Stomach (tissue), 9 donors: ENCODE data around the gene CFAP70. TPM values are rescaled to one million over a fixed set of nuclear protein-coding genes. Genes with fewer than 3 reads are reported as not detected.

Source experiments
- DNase-seq, 2 donors: peaks; one replicate each; pipeline versions ENCODE4 v3.0.0 to v3.0.0-alpha.2; 2013 to 2019
- H3K27ac ChIP-seq, 5 donors: fragments of 200-600 bp in 4 of 5; sonication (generic) in 4 of 5; one replicate each; pipeline ENCODE4 v1.5.1; 2013 to 2019; ENCODE audit warnings: mild to moderate bottlenecking in 1 of 5, moderate library complexity in 1 of 5
- H3K27me3 ChIP-seq, 3 donors: fragments of 200-600 bp; sonication (generic); one replicate each; pipeline ENCODE4 v1.5.1; 2017 to 2019; ENCODE audit warnings: mixed run types in 1 of 3
- H3K36me3 ChIP-seq, 4 donors: fragments of 200-600 bp; sonication (generic); 1 replicate in 3 of 4; 2 replicates in 1 of 4; pipeline ENCODE4 v1.5.1; 2016 to 2019
- H3K4me1 ChIP-seq, 4 donors: fragments of 200-600 bp; sonication (generic); one replicate each; pipeline ENCODE4 v1.5.1; 2016 to 2019
- H3K4me3 ChIP-seq, 4 donors: fragments of 200-600 bp; sonication (generic) in 3 of 4; one replicate each; pipeline ENCODE4 v1.5.1; 2016 to 2019; ENCODE audit warnings: mild to moderate bottlenecking in 1 of 4
- H3K9me3 ChIP-seq, 4 donors: fragments of 200-600 bp; sonication (generic); one replicate each; pipeline ENCODE4 v1.5.1; 2016 to 2019
- EP300 ChIP-seq: sonication (generic); formaldehyde crosslinking; IDR thresholded peaks from one replicate; pipeline ENCODE4 v1.6.1; 2017; ENCODE audit warnings: antibody characterized with exemption
- POLR2A ChIP-seq, 4 donors: fragments of 450-650 bp; IDR thresholded peaks; one replicate each; pipeline ENCODE4 v1.6.1; 2016; ENCODE audit warnings: antibody characterized with exemption in 4 of 4, control low read depth in 2 of 4, mild to moderate bottlenecking in 1 of 4, moderate library complexity in 1 of 4
- POLR2AphosphoS5 ChIP-seq, 3 donors: sonication (generic); formaldehyde crosslinking; IDR thresholded peaks; one replicate each; pipeline ENCODE4 v1.6.1; 2016; ENCODE audit warnings: antibody characterized with exemption in 3 of 3
- WGBS, 5 donors: extraction: QIAGEN DNeasy Blood & Tissue Kit in 3 of 5; methylation state at CpG; one replicate each; pipeline versions ENCODE4 v1.1.5 to v1.1.7; 2013 to 2018; 5-methylcytosine and 5-hydroxymethylcytosine counted together
- intact Hi-C: fragments of 100-400 bp; cut with DNase I; formaldehyde crosslinking; loops from one replicate; pipeline ENCODE4 v1.15.1; 2023; ENCODE audit warnings: low total_unique reads
- polyA plus RNA-seq, 3 donors: library from polyadenylated mRNA; stranded (reverse); fragments of 200-250 nt; gene quantifications; one replicate each; pipeline ENCODE4 v1.2.3, GENCODE V29; 2013
- total RNA-seq, 5 donors: library from RNA; depleted of rRNA; stranded (reverse); fragments of >200 nt; gene quantifications; one replicate each; pipeline versions ENCODE4 v1.1.0 to v1.2.3, GENCODE V29; 2014 to 2016
- TF ChIP-seq, protein P1 (sequence below), 7 experiments: fragments of 450-650 bp in 4 of 7; fragments of 200-600 bp in 3 of 7; sonication (generic) in 3 of 7; IDR thresholded peaks; one replicate each; pipeline ENCODE4 v1.5.1; 2016 to 2019; ENCODE audit warnings: antibody characterized with exemption in 7 of 7, control low read depth in 2 of 7, mild to moderate bottlenecking in 1 of 7
- donor health status: healthy with polysubstance abuse.
- donor health status: Bipolar disorder and iron deficiency.
- donor health status: healthy.

The CFAP70 gene
- total and polyA plus RNA-seq, 8 donors: 0.29 to 9.0 (median 2.0) TPM

DNA sequence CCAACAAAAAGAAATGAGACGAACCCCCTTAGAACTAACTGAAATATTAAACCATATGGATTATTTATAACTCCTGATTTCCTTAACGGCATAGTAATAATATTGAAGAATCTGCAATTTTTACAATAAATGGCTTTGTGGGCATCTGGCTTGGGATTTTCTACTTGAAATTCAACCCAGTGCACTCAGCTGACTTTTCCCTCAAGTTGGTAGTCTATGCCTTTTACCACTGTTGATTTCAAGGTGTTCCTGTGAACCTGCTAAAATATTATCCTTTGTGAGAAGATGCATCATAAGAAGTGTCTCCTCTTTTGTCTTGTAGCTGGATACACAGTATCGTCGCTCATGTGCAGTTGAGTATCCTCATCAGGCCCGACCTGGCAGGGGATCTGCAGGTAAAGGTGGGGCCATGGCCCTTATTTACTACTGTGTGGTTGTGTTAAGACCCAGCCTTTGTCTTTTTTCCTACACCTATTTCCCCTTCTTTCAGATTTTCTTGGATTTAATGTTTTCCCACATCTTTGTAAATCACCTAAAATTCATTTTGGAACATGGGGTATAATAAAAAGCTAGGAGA lies 119.6 kb downstream of the CFAP70 start:
- intact Hi-C loops: no loop called here
- Histone ChIP-seq H3K36me3 (peaks cover 26 to 100% (median 94%) of the 10 kb centered on the region in 4 donors), H3K4me1 (peaks cover 0 to 8% (median 0%) of the 10 kb centered on the region in 4 donors), H3K4me3 (no peak overlapping the region), H3K27me3 (no peaks in the 10 kb centered on the region), H3K9me3 (no peaks in the 10 kb centered on the region), H3K27ac (no peak overlapping the region)
- TF ChIP-seq POLR2AphosphoS5 (IDR thresholded peaks at IDR 0.05) (no peak), POLR2A (IDR thresholded peaks at IDR 0.05) (no peak), EP300 (no peak)
- TF ChIP-seq, protein P1, sequence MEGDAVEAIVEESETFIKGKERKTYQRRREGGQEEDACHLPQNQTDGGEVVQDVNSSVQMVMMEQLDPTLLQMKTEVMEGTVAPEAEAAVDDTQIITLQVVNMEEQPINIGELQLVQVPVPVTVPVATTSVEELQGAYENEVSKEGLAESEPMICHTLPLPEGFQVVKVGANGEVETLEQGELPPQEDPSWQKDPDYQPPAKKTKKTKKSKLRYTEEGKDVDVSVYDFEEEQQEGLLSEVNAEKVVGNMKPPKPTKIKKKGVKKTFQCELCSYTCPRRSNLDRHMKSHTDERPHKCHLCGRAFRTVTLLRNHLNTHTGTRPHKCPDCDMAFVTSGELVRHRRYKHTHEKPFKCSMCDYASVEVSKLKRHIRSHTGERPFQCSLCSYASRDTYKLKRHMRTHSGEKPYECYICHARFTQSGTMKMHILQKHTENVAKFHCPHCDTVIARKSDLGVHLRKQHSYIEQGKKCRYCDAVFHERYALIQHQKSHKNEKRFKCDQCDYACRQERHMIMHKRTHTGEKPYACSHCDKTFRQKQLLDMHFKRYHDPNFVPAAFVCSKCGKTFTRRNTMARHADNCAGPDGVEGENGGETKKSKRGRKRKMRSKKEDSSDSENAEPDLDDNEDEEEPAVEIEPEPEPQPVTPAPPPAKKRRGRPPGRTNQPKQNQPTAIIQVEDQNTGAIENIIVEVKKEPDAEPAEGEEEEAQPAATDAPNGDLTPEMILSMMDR (IDR thresholded peaks at IDR 0.05): no peak
- DNase-seq: no peak
- 92 to 96% (median 94%) methylated on average over 5 of the region's 5 CpGs for WGBS, 5 donors

DNA sequence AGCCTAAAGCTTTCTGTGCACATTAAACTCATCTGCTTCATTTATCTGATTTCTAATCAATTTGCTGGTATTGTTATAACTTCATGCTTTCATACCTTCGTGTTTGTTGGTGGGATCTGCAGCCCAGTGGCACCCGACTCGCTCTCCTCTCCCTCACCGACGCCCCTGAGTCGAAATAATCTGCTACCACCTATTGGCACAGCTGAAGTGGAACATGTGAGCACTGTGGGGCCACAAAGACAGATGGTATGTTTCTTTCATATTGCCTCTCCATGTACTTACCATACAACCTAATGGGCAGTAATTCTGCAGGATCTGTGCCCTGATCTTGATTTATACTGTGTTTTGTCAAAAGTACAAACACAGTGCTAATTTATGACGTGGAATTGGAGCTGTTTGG lies 124.0 kb downstream of the CFAP70 start:
- intact Hi-C loops: no loop called here
- TF ChIP-seq POLR2AphosphoS5 (IDR thresholded peaks at IDR 0.05) (no peak), POLR2A (IDR thresholded peaks at IDR 0.05) (no peak), EP300 (no peak)
- TF ChIP-seq, protein P1 (IDR thresholded peaks at IDR 0.05): no peak
- Histone ChIP-seq H3K4me3 (no peak overlapping the region), H3K27ac (no peak overlapping the region), H3K27me3 (no peaks in the 10 kb centered on the region), H3K4me1 (no peaks in the 10 kb centered on the region), H3K36me3 (peaks cover 7 to 98% (median 88%) of the 10 kb centered on the region in 4 donors), H3K9me3 (no peaks in the 10 kb centered on the region)
- WGBS, 5 donors: 83 to 89% (median 85%) methylated on average over 7 of the region's 7 CpGs
- DNase-seq: no peak

DNA sequence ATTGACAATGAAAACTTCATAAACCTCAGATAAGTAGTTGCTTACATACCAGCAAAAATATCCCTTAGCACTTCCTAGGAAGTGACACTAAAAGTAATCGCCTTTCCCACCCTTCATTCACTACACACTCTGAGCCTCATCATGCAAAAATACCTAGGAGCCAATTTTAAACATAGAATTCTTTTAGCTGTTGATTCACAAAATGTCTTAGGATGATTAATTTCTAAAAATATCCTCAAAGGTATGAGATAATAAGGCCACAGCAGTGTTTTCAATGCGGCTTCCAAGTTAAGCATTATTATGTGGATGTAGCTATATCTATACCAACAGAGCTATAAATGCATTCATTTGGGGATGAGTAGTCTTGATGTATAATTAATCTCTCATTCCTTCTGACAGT lies 124.8 kb downstream of the CFAP70 start:
- Histone ChIP-seq H3K27ac (no peak overlapping the region), H3K4me1 (no peaks in the 10 kb centered on the region), H3K36me3 (peaks cover 7 to 97% (median 80%) of the 10 kb centered on the region in 4 donors), H3K9me3 (no peaks in the 10 kb centered on the region), H3K4me3 (no peak overlapping the region), H3K27me3 (no peaks in the 10 kb centered on the region)
- no peak for DNase-seq
- intact Hi-C loops: no loop called here
- 86 to 96% (median 92%) methylated on average over 2 of the region's 2 CpGs for WGBS, 5 donors
- TF ChIP-seq POLR2A (IDR thresholded peaks at IDR 0.05): no peak
- TF ChIP-seq, protein P1 (IDR thresholded peaks at IDR 0.05): no peak
- TF ChIP-seq EP300: no peak
- no peak for TF ChIP-seq POLR2AphosphoS5 (IDR thresholded peaks at IDR 0.05)

DNA sequence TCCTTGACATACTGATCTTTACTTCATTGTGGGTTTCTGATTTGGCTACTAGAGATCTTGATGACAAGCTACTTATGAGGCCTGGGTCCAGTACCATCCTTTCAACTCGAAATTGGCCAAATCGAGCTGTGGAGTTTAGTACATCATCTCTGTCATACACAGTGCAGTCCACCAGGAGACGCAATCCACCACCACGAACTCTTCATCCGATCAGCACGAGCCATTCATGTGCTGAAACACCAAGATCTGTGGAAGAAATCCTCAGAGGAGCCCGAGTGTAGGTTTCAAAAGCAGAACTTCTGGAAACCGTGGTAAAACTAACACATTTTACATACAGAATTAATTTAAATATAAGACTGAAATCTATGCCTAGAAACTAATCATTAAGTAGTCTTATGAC lies 125.8 kb downstream of the CFAP70 start:
- Histone ChIP-seq H3K27me3 (no peaks in the 10 kb centered on the region), H3K4me1 (no peaks in the 10 kb centered on the region), H3K27ac (no peak overlapping the region), H3K36me3 (peaks cover 7 to 92% (median 77%) of the 10 kb centered on the region in 4 donors), H3K9me3 (no peaks in the 10 kb centered on the region), H3K4me3 (no peak overlapping the region)
- TF ChIP-seq EP300 (no peak), POLR2A (IDR thresholded peaks at IDR 0.05) (no peak), POLR2AphosphoS5 (IDR thresholded peaks at IDR 0.05) (no peak)
- TF ChIP-seq, protein P1 (IDR thresholded peaks at IDR 0.05): no peak
- 85 to 93% (median 87%) methylated on average over 8 of the region's 8 CpGs for WGBS, 5 donors
- intact Hi-C loops: no loop called here
- DNase-seq: no peak
